Skeletal muscle cell (primary cell): ENCODE measurements around the gene TULP1.
"Not testable (repeated sequence)": the region's sequence is repeated elsewhere in the genome, so short reads cannot be mapped to it uniquely, and the experiment has no call there.

ENCODE experiments used
- DNase-seq: peaks from one replicate; pipeline ENCODE4 v3.0.0-alpha.2; 2010; ENCODE audit warnings: low read depth
- H3K4me3 ChIP-seq: 2 replicates; pipeline ENCODE4 v1.5.1; 2011; ENCODE audit warnings: low read depth, mild to moderate bottlenecking, control low read depth, low read length, moderate library complexity

TULP1 gene

GRCh38 chr6:35512740-35513139, at the start of gene TULP1:
Gene TULP1 (minus strand): TSS chr6:35512896. CDS start chr6:35512858, 38 bp downstream.
- H3K4me3 ChIP-seq: no peak within 1 kb of the TSS
- DNase-seq: no peak

- no peak for DNase-seq
- no peak overlapping the region for H3K4me3 ChIP-seq
Measured at GRCh38 chr6:35562060-35562459, 49.4 kb upstream of the TULP1 start.

- DNase-seq: no peak
- H3K4me3 ChIP-seq: no peak overlapping the region
Measured at GRCh38 chr6:35561113-35561512, 48.4 kb upstream of the TULP1 start.

GRCh38 chr6:35558571-35558970, 45.9 kb upstream of the TULP1 start:
- H3K4me3 ChIP-seq: no peak overlapping the region
- DNase-seq: no peak

GRCh38 chr6:35557239-35557638, 44.5 kb upstream of the TULP1 start:
- no peak for DNase-seq
- H3K4me3 ChIP-seq: no peak overlapping the region

- no peak for DNase-seq
- no peak overlapping the region for H3K4me3 ChIP-seq
Measured at GRCh38 chr6:35554811-35555210, 42.1 kb upstream of the TULP1 start.

- DNase-seq: no peak
- no peak overlapping the region for H3K4me3 ChIP-seq
Measured at GRCh38 chr6:35553315-35553714, 40.6 kb upstream of the TULP1 start.

- no peak for DNase-seq
- no peak overlapping the region for H3K4me3 ChIP-seq
Measured at GRCh38 chr6:35552285-35552917, 39.7 kb upstream of the TULP1 start.

GRCh38 chr6:35550437-35550836, 37.7 kb upstream of the TULP1 start:
- DNase-seq: no peak
- H3K4me3 ChIP-seq: no peak overlapping the region

- DNase-seq: no peak
Measured at GRCh38 chr6:35547676-35548075, 35.0 kb upstream of the TULP1 start.

GRCh38 chr6:35544769-35545361, 32.2 kb upstream of the TULP1 start:
- no peak for DNase-seq
- no peak overlapping the region for H3K4me3 ChIP-seq

More at GRCh38 chr6:35547676-35548075, 35.0 kb upstream of the TULP1 start:
- no peak overlapping the region for H3K4me3 ChIP-seq

GRCh38 chr6:35543459-35544193, 30.9 kb upstream of the TULP1 start:
- no peak overlapping the region for H3K4me3 ChIP-seq
- DNase-seq: no peak

- DNase-seq: no peak
- no peak overlapping the region for H3K4me3 ChIP-seq
Measured at GRCh38 chr6:35541836-35542235, 29.1 kb upstream of the TULP1 start.

- H3K4me3 ChIP-seq: no peak overlapping the region
- no peak for DNase-seq
Measured at GRCh38 chr6:35539223-35539622, 26.5 kb upstream of the TULP1 start.

- not testable (repeated sequence) for DNase-seq, H3K4me3 ChIP-seq
Measured at GRCh38 chr6:35535847-35536246, 23.2 kb upstream of the TULP1 start.

GRCh38 chr6:35534407-35535170, 21.9 kb upstream of the TULP1 start:
- DNase-seq: no peak
- H3K4me3 ChIP-seq: no peak overlapping the region

GRCh38 chr6:35533981-35534380, 21.3 kb upstream of the TULP1 start:
- DNase-seq: no peak

GRCh38 chr6:35532126-35532525, 19.4 kb upstream of the TULP1 start:
- no peak for DNase-seq
- no peak overlapping the region for H3K4me3 ChIP-seq

More at GRCh38 chr6:35533981-35534380, 21.3 kb upstream of the TULP1 start:
- H3K4me3 ChIP-seq: no peak overlapping the region

- H3K4me3 ChIP-seq: no peak overlapping the region
- DNase-seq: no peak
Measured at GRCh38 chr6:35524380-35525020, 11.8 kb upstream of the TULP1 start.
